ENCODE results near the gene FSCN2.

DNA sequence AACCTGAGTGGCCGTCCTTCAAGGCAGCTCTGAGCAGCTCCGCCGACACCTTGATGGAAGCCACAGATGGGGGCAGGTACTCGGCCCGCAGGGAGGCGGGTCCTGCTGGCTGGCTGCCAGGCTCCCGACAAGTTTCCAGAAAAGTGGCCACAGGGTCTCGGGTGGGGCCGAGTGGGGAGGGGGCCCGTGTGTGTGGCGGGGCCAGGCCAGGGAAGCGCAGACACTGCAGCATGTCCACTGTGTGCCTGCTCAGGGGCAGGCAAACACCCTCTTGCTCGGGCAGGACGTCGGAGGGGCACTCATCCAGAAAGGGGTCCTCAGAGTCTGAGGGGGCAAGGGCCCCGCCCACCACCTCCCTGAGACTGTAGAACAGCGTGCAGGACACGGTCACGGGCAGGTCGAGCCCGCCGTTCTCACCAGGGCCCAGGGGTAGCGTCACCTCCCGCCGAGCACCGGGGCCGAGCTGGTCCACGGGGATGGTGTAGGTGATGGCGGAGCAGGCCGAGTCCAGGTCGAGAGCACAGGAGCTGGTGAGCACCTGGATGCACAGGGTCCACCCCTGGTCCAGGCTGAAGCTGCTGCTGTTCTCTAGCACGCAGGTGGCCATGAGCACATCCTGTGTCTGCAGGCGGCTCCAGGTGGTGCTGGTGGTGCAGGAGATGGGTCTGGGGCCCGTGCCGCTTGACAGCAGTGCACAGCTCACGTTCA, 18.9 kb downstream of the FSCN2 start:
- TF ChIP-seq CTCF (conservative IDR thresholded peaks at IDR 0.05; ENCODE audit: low read depth, low read length), result no peak
- TF ChIP-seq CEBPB (IDR thresholded peaks at IDR 0.05; ENCODE audit: low read depth, low read length), result no peak
- TF ChIP-seq ELK1 (IDR thresholded peaks at IDR 0.05; ENCODE audit: borderline replicate concordance, low read depth, low read length), result no peak
- TF ChIP-seq RAD21 (IDR thresholded peaks at IDR 0.05; ENCODE audit: low read length), result no peak
- no peak for TF ChIP-seq RCOR1 (IDR thresholded peaks at IDR 0.05; ENCODE audit: insufficient replicate concordance, low read length)
- TF ChIP-seq POLR2A (IDR thresholded peaks at IDR 0.05; ENCODE audit: low read depth, low read length), result no peak
- no peak for TF ChIP-seq USF2 (IDR thresholded peaks at IDR 0.05; ENCODE audit: low read depth, low read length)
- TF ChIP-seq BHLHE40 (IDR thresholded peaks at IDR 0.05; ENCODE audit: low read depth, low read length), result no peak
- no peak for TF ChIP-seq FOS (IDR thresholded peaks at IDR 0.05; ENCODE audit: low read depth, low read length)
- no peak for TF ChIP-seq MXI1 (IDR thresholded peaks at IDR 0.05; ENCODE audit: borderline replicate concordance, low read depth, low read length)

Data from IMR-90 (cell line).